Prostate gland (tissue), 2 donors: ENCODE results near the gene APOF.

Source experiments
- POLR2A ChIP-seq: fragments of 450-650 bp; IDR thresholded peaks from one replicate; pipeline ENCODE4 v1.6.1; 2016; ENCODE audit warnings: antibody characterized with exemption, mild to moderate bottlenecking
- TF ChIP-seq, protein P1 (sequence below), 4 experiments: fragments of 200-600 bp in 2 of 4; fragments of 450-650 bp in 2 of 4; sonication (generic) in 2 of 4; IDR thresholded peaks; 1 replicate in 3 of 4; 2 replicates in 1 of 4; pipeline ENCODE4 v1.5.1; 2016 to 2019; ENCODE audit warnings: antibody characterized with exemption in 4 of 4, mild to moderate bottlenecking in 2 of 4, moderate library complexity in 2 of 4

DNA sequence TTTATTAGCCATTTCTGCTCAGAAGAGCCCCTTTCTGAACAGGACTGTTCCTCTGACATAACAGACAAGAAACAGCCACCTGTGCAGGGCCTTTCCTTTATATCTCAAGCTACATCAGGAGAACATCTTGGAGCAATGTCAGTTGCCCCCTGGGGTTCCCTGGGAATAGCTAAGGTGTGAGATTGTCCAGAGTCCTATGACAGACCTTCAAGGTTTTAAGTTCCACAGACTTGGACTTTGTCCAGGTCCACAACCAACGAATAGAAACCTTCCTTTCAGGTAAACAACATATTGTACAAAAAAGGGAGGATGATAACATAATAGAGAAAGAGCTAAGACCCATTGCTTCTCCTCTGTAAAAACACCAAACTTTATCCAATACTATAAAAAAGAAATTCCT lies 21.0 kb downstream of the APOF start:
- TF ChIP-seq POLR2A: no peak
- TF ChIP-seq, protein P1, sequence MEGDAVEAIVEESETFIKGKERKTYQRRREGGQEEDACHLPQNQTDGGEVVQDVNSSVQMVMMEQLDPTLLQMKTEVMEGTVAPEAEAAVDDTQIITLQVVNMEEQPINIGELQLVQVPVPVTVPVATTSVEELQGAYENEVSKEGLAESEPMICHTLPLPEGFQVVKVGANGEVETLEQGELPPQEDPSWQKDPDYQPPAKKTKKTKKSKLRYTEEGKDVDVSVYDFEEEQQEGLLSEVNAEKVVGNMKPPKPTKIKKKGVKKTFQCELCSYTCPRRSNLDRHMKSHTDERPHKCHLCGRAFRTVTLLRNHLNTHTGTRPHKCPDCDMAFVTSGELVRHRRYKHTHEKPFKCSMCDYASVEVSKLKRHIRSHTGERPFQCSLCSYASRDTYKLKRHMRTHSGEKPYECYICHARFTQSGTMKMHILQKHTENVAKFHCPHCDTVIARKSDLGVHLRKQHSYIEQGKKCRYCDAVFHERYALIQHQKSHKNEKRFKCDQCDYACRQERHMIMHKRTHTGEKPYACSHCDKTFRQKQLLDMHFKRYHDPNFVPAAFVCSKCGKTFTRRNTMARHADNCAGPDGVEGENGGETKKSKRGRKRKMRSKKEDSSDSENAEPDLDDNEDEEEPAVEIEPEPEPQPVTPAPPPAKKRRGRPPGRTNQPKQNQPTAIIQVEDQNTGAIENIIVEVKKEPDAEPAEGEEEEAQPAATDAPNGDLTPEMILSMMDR (IDR thresholded peaks at IDR 0.05): no peak
